Fibroblast of lung (primary cell): Measurements from ENCODE around the gene CDR2L. TPM values are rescaled to one million over a fixed set of nuclear protein-coding genes. Genes with fewer than 3 reads are reported as not detected.

Experiments
- DNase-seq, 2 donors: peaks; one replicate each; pipeline versions ENCODE4 v3.0.0 to v3.0.0-alpha.2; 2010; ENCODE audit warnings: low read depth in 2 of 2
- H2AFZ ChIP-seq: 2 replicates; pipeline ENCODE4 v1.5.1; 2012; ENCODE audit warnings: low read length, control low read depth, inconsistent platforms
- H3K27ac ChIP-seq: 2 replicates; pipeline ENCODE4 v1.5.1; 2011; ENCODE audit warnings: low read length, control low read depth; ENCODE audit not compliant: insufficient read depth
- H3K27me3 ChIP-seq: 2 replicates; pipeline ENCODE4 v1.5.1; 2011; ENCODE audit warnings: mild to moderate bottlenecking, low read length; ENCODE audit not compliant: control insufficient read depth, insufficient read depth
- H3K36me3 ChIP-seq: 2 replicates; pipeline ENCODE4 v1.5.1; 2011; ENCODE audit warnings: low read length; ENCODE audit not compliant: control insufficient read depth, insufficient read depth
- H3K4me1 ChIP-seq: 2 replicates; pipeline ENCODE4 v1.5.1; 2011; ENCODE audit warnings: low read length; ENCODE audit not compliant: control insufficient read depth, insufficient read depth; ENCODE audit errors: extremely low read depth
- H3K4me2 ChIP-seq: 2 replicates; pipeline ENCODE4 v1.5.1; 2011; ENCODE audit warnings: low read length, control low read depth; ENCODE audit not compliant: insufficient read depth; ENCODE audit errors: extremely low read depth
- H3K4me3 ChIP-seq, 4 experiments: fragments of 200-600 bp in 1 of 4; sonication (generic) in 1 of 4; replicated peaks in 1 of 4; 2 replicates each; pipeline ENCODE4 v1.5.1; 2011 to 2016; ENCODE audit warnings: low read length in 4 of 4, low read depth in 3 of 4, mild to moderate bottlenecking in 3 of 4, control low read depth in 2 of 4, inconsistent platforms in 1 of 4, mixed read lengths in 1 of 4; ENCODE audit not compliant: insufficient read depth in 1 of 4; ENCODE audit errors: control extremely low read depth in 1 of 4
- H3K79me2 ChIP-seq: 2 replicates; pipeline ENCODE4 v1.5.1; 2012; ENCODE audit warnings: mild to moderate bottlenecking, low read length, inconsistent platforms; ENCODE audit not compliant: control insufficient read depth, insufficient read depth
- H3K9ac ChIP-seq: 2 replicates; pipeline ENCODE4 v1.5.1; 2011; ENCODE audit warnings: mild to moderate bottlenecking, low read length, control low read depth; ENCODE audit not compliant: insufficient read depth
- H3K9me3 ChIP-seq: 2 replicates; pipeline ENCODE4 v1.5.1; 2012; ENCODE audit warnings: low read depth, low read length; ENCODE audit not compliant: control insufficient read depth, insufficient read depth
- H4K20me1 ChIP-seq: 2 replicates; pipeline ENCODE4 v1.5.1; 2011; ENCODE audit warnings: low read length; ENCODE audit not compliant: control insufficient read depth, insufficient read depth; ENCODE audit errors: extremely low read depth
- EZH2 ChIP-seq: IDR thresholded peaks from 2 replicates; pipeline ENCODE4 v1.5.1; 2012; ENCODE audit warnings: low read length, control low read depth, mild to moderate bottlenecking; ENCODE audit errors: missing control alignments
- polyA plus RNA-seq, 2 donors: library from polyadenylated mRNA; depleted of rRNA in 1 of 2; stranded (reverse) in 1 of 2; unstranded in 1 of 2; fragments of >200 nt; gene quantifications; 2 replicates each; pipeline ENCODE4 v1.2.1, GENCODE V29; 2011 to 2012; ENCODE audit warnings: missing spikeins in 1 of 2
- total RNA-seq: library from RNA; depleted of rRNA; stranded (reverse); fragments of >200 nt; gene quantifications from 2 replicates; pipeline ENCODE4 v1.2.1, GENCODE V29; 2014
- TF ChIP-seq, protein P1 (sequence below), 2 donors: IDR thresholded peaks in 1 of 2; conservative IDR thresholded peaks in 1 of 2; 1 replicate in 1 of 2; 2 replicates in 1 of 2; pipeline ENCODE4 v1.5.1; 2011 to 2012; ENCODE audit warnings: low read length in 2 of 2, control low read depth in 1 of 2, inconsistent platforms in 1 of 2, low read depth in 1 of 2, mild to moderate bottlenecking in 1 of 2

The CDR2L gene
- total and polyA plus RNA-seq, 2 donors (not counting 1 experiment from before 2014, with no cell fraction given), result 9.7 to 12.2 TPM

GRCh38 chr17:74946641-74947040 lies 40.8 kb upstream of the CDR2L start:
- H3K4me3 ChIP-seq, result no peak overlapping the region
- no peak overlapping the region for H3K9ac ChIP-seq
- H2AFZ ChIP-seq, result no peak overlapping the region
- H3K27me3 ChIP-seq, result peaks cover 17% of the 10 kb centered on the region
- no peak overlapping the region for H3K27ac ChIP-seq
- no peaks in the 10 kb centered on the region for H3K9me3 ChIP-seq
- DNase-seq, result no peak
- no peaks in the 10 kb centered on the region for H3K79me2 ChIP-seq
- no peaks in the 10 kb centered on the region for H3K36me3 ChIP-seq
- no peaks in the 10 kb centered on the region for H4K20me1 ChIP-seq
- H3K4me2 ChIP-seq, result no peak overlapping the region
- TF ChIP-seq, protein P1, sequence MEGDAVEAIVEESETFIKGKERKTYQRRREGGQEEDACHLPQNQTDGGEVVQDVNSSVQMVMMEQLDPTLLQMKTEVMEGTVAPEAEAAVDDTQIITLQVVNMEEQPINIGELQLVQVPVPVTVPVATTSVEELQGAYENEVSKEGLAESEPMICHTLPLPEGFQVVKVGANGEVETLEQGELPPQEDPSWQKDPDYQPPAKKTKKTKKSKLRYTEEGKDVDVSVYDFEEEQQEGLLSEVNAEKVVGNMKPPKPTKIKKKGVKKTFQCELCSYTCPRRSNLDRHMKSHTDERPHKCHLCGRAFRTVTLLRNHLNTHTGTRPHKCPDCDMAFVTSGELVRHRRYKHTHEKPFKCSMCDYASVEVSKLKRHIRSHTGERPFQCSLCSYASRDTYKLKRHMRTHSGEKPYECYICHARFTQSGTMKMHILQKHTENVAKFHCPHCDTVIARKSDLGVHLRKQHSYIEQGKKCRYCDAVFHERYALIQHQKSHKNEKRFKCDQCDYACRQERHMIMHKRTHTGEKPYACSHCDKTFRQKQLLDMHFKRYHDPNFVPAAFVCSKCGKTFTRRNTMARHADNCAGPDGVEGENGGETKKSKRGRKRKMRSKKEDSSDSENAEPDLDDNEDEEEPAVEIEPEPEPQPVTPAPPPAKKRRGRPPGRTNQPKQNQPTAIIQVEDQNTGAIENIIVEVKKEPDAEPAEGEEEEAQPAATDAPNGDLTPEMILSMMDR (conservative IDR thresholded peaks at IDR 0.05 in 1 of 2, IDR thresholded peaks at IDR 0.05 in 1 of 2; ENCODE audit: low read depth in 1 of 2, low read length in 2 of 2), result no peak
- no peak for TF ChIP-seq EZH2
- no peaks in the 10 kb centered on the region for H3K4me1 ChIP-seq

GRCh38 chr17:74947041-74947754 lies 40.2 kb upstream of the CDR2L start:
- H3K9me3 ChIP-seq, result no peaks in the 10 kb centered on the region
- H3K36me3 ChIP-seq, result no peaks in the 10 kb centered on the region
- no peak for TF ChIP-seq EZH2
- TF ChIP-seq, protein P1 (conservative IDR thresholded peaks at IDR 0.05 in 1 of 2, IDR thresholded peaks at IDR 0.05 in 1 of 2; ENCODE audit: low read depth in 1 of 2, low read length in 2 of 2), result no peak
- H2AFZ ChIP-seq, result no peak overlapping the region
- H3K4me2 ChIP-seq, result no peak overlapping the region
- no peak for DNase-seq
- no peak overlapping the region for H3K4me3 ChIP-seq
- no peaks in the 10 kb centered on the region for H4K20me1 ChIP-seq
- H3K27ac ChIP-seq, result no peak overlapping the region
- no peaks in the 10 kb centered on the region for H3K79me2 ChIP-seq
- H3K4me1 ChIP-seq, result no peaks in the 10 kb centered on the region
- H3K27me3 ChIP-seq, result peaks cover 15% of the 10 kb centered on the region
- no peak overlapping the region for H3K9ac ChIP-seq

- no peak overlapping the region for H3K4me2 ChIP-seq
- TF ChIP-seq, protein P1 (conservative IDR thresholded peaks at IDR 0.05 in 1 of 2, IDR thresholded peaks at IDR 0.05 in 1 of 2; ENCODE audit: low read depth in 1 of 2, low read length in 2 of 2), result no peak
- TF ChIP-seq EZH2, result no peak
- no peaks in the 10 kb centered on the region for H3K79me2 ChIP-seq
- H2AFZ ChIP-seq, result no peak overlapping the region
- no peaks in the 10 kb centered on the region for H4K20me1 ChIP-seq
- no peaks in the 10 kb centered on the region for H3K36me3 ChIP-seq
- H3K9ac ChIP-seq, result no peak overlapping the region
- DNase-seq, result no peak
- H3K4me1 ChIP-seq, result no peaks in the 10 kb centered on the region
- H3K27me3 ChIP-seq, result peaks cover 9% of the 10 kb centered on the region
- no peaks in the 10 kb centered on the region for H3K9me3 ChIP-seq
- H3K4me3 ChIP-seq, result no peak overlapping the region
- H3K27ac ChIP-seq, result no peak overlapping the region
Observed at GRCh38 chr17:74949455-74950115, 37.8 kb upstream of the CDR2L start.
